Osteoblast (primary cell): ENCODE data around the gene GTSE1. TPM values are rescaled to one million over a fixed set of nuclear protein-coding genes. Genes with fewer than 3 reads are reported as not detected.

Experiments
- DNase-seq: peaks from one replicate; pipeline ENCODE4 v3.0.0; 2011; ENCODE audit warnings: low spot score, mixed read lengths; ENCODE audit not compliant: insufficient read length; ENCODE audit errors: missing footprints
- H2AFZ ChIP-seq: 2 replicates; pipeline ENCODE4 v1.6.0; 2011; ENCODE audit warnings: mild to moderate bottlenecking, low read length
- H3K27ac ChIP-seq: 2 replicates; pipeline ENCODE4 v1.5.1; 2011; ENCODE audit warnings: mild to moderate bottlenecking, low read depth, low read length, moderate library complexity
- H3K27me3 ChIP-seq: 2 replicates; pipeline ENCODE4 v1.6.0; 2012; ENCODE audit warnings: mild to moderate bottlenecking, control low read depth, inconsistent platforms, low read length, moderate library complexity; ENCODE audit not compliant: insufficient read depth
- H3K36me3 ChIP-seq: 2 replicates; pipeline ENCODE4 v1.5.1; 2011; ENCODE audit warnings: mild to moderate bottlenecking, low read length, control low read depth, moderate library complexity; ENCODE audit not compliant: insufficient read depth
- H3K4me1 ChIP-seq: 2 replicates; pipeline ENCODE4 v1.5.1; 2011; ENCODE audit warnings: mild to moderate bottlenecking, low read length, control low read depth, moderate library complexity; ENCODE audit not compliant: insufficient read depth
- H3K4me2 ChIP-seq: 2 replicates; pipeline ENCODE4 v1.6.0; 2011; ENCODE audit warnings: mild to moderate bottlenecking, low read length; ENCODE audit not compliant: insufficient read depth
- H3K4me3 ChIP-seq: fragments of 200-600 bp; sonication (generic); 3 replicates; pipeline ENCODE4 v1.5.1; 2012; ENCODE audit warnings: mild to moderate bottlenecking, low read length, inconsistent platforms; ENCODE audit not compliant: insufficient read depth
- H3K79me2 ChIP-seq: 2 replicates; pipeline ENCODE4 v1.6.0; 2012; ENCODE audit warnings: mild to moderate bottlenecking, low read length, control low read depth, inconsistent platforms; ENCODE audit not compliant: insufficient read depth
- H3K9me3 ChIP-seq: 2 replicates; pipeline ENCODE4 v1.5.1; 2011; ENCODE audit warnings: low read depth, low read length, control low read depth
- H4K20me1 ChIP-seq: 2 replicates; pipeline ENCODE4 v1.6.0; 2012; ENCODE audit warnings: mild to moderate bottlenecking, low read length, control low read depth; ENCODE audit not compliant: insufficient read depth
- CTCF ChIP-seq: IDR thresholded peaks from 2 replicates; pipeline ENCODE4 v1.5.1; 2011; ENCODE audit warnings: mild to moderate bottlenecking, low read depth, low read length, moderate library complexity; ENCODE audit errors: extremely low read depth
- total RNA-seq: library from RNA; depleted of rRNA; stranded (reverse); fragments of >200 nt; gene quantifications from 2 replicates; pipeline ENCODE4 v1.2.3, GENCODE V29; 2012

GTSE1 gene
- total RNA-seq, 1 donor = 1.8 TPM

DNA sequence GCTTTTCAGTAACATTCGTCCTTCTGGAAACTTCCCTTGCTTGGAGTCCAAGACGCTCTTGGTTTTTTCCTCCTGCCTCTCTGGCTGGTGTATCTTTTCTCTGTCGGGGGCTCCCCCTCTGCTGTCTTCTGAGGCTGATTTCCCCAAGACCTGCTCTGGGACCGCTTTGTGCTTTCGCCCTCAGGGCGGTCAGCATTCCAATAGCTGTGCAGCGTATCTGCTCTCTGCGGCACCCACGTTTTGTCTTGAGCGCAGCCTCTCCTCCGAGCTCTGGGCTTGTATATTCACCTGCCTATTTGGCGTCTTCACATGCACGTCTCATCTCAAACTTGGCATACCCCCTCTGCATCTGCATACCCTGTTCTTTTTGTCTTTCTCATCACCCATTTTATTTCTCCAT is 2.4 kb downstream of the GTSE1 start:
- Histone ChIP-seq H3K27ac (no peak overlapping the region), H3K36me3 (peaks cover 12% of the 10 kb centered on the region), H3K4me2 (no peak overlapping the region), H3K9me3 (no peaks in the 10 kb centered on the region), H4K20me1 (no peaks in the 10 kb centered on the region), H3K27me3 (no peaks in the 10 kb centered on the region), H3K79me2 (peaks cover 59% of the 10 kb centered on the region), H2AFZ (no peak overlapping the region), H3K4me3 (no peak overlapping the region), H3K4me1 (peaks cover 27% of the 10 kb centered on the region)
- TF ChIP-seq CTCF = no peak
- peak; percentile 19 for DNase-seq

DNA sequence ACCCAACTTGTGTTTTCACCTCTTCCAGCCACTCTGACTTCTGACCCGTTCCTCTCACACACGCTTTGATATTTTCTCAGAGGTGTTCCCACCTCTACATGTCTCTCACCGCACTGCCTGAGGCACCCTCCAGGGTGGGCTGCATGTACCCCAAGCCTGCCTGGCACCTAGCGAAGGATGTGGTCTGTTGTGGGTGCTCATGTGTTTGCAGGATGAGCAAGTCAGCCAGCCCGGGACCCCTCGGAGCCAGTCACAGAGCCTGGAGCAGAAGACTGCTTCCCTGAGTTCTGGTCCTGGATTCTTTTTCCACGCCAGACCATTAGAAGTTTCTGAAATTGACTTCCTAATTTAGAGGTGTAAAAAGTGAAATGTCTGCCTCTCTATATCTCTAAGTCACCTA is 3.8 kb downstream of the GTSE1 start:
- Histone ChIP-seq H3K4me3 (no peak overlapping the region), H3K36me3 (peaks cover 12% of the 10 kb centered on the region), H3K27ac (no peak overlapping the region), H3K4me2 (no peak overlapping the region), H3K4me1 (peaks cover 25% of the 10 kb centered on the region), H4K20me1 (no peaks in the 10 kb centered on the region), H3K9me3 (no peaks in the 10 kb centered on the region), H2AFZ (no peak overlapping the region), H3K79me2 (peaks cover 73% of the 10 kb centered on the region), H3K27me3 (no peaks in the 10 kb centered on the region)
- TF ChIP-seq CTCF = no peak
- DNase-seq = no peak

DNA sequence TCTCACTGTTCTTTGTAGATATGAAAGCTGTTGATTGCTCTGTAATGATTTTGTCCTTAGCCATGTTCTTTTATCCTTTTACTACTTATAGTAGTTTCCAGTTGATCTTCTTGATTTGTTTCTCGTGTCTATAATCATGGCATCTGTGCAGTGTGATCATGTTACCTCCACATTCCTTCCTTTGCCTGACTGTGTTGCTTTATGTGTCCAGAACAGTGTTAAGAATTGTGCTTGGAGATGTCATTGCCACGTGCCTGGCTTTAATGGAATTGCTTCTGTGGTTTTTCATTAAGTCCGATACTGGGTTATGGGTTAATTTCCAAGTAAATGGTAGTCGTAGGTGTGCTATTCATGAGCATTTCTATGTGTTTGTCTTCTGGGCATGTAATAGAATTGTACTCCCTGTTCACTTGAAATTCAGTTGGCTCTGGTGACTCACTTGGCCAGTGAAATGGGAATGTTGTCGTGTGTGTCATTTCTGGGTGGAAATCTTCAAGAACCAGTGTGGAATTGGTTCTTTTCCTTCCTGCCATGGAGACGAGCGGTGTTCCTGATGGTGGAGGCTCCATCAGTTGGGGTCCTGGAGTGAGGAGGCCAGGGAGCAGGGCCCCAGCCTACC is 6.8 kb downstream of the GTSE1 start:
- peaks cover 84% of the 10 kb centered on the region for H3K79me2 ChIP-seq
- peak overlapping the region; percentile 47 for H3K4me2 ChIP-seq
- peak; percentile 85 for DNase-seq
- no peak overlapping the region for H3K4me3 ChIP-seq
- TF ChIP-seq CTCF = no peak
- no peaks in the 10 kb centered on the region for H3K27me3 ChIP-seq
- H3K36me3 ChIP-seq = peaks cover 14% of the 10 kb centered on the region
- H3K4me1 ChIP-seq = peaks cover 8% of the 10 kb centered on the region
- peak overlapping the region; percentile 23 for H2AFZ ChIP-seq
- H3K9me3 ChIP-seq = no peaks in the 10 kb centered on the region
- H3K27ac ChIP-seq = peak overlapping the region; percentile 42
- H4K20me1 ChIP-seq = no peaks in the 10 kb centered on the region

DNA sequence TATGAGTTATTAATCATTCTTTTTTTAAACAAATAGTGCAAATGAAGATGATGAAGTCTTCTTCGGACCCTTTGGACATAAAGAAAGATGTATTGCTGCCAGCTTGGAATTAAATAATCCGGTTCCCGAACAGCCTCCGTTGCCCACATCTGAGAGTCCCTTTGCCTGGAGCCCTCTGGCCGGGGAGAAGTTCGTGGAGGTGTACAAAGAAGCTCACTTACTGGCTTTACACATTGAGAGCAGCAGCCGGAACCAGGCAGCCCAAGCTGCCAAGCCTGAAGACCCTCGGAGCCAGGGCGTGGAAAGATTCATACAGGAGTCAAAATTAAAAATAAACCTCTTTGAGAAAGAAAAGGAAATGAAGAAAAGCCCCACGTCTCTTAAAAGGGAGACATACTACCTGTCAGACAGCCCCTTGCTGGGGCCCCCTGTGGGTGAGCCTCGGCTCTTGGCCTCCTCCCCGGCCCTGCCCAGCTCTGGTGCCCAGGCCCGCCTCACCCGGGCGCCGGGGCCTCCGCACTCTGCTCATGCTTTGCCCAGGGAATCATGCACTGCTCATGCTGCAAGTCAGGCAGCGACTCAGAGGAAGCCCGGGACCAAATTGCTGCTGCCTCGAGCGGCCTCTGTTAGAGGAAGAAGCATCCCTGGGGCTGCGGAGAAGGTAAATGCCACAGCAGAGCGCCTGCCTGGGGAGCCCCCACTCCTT is 11.8 kb downstream of the GTSE1 start:
- no peak overlapping the region for H3K4me3 ChIP-seq

More for the DNA sequence above, 11.8 kb downstream of the GTSE1 start:
- no peak overlapping the region for H3K27ac ChIP-seq
- no peaks in the 10 kb centered on the region for H3K9me3 ChIP-seq
- DNase-seq = no peak
- H3K27me3 ChIP-seq = no peaks in the 10 kb centered on the region
- H3K79me2 ChIP-seq = peaks cover 77% of the 10 kb centered on the region
- no peak overlapping the region for H3K4me2 ChIP-seq
- H2AFZ ChIP-seq = no peak overlapping the region
- H3K36me3 ChIP-seq = peaks cover 17% of the 10 kb centered on the region
- TF ChIP-seq CTCF = no peak
- no peaks in the 10 kb centered on the region for H4K20me1 ChIP-seq
- H3K4me1 ChIP-seq = peaks cover 4% of the 10 kb centered on the region
